NCI-H146 (cell line): ENCODE measurements around the gene NPM1.
A peak's percentile ranks its signal among the peaks of the same experiment; 100 is the strongest.
"Not testable (repeated sequence)": the region's sequence is repeated elsewhere in the genome, so short reads cannot be mapped to it uniquely, and the experiment has no call there.

Experiments used
- DNase-seq: peaks from one replicate; lab custom pipeline; 2025; lab: John Stamatoyannopoulos, UW

The NPM1 gene

DNA sequence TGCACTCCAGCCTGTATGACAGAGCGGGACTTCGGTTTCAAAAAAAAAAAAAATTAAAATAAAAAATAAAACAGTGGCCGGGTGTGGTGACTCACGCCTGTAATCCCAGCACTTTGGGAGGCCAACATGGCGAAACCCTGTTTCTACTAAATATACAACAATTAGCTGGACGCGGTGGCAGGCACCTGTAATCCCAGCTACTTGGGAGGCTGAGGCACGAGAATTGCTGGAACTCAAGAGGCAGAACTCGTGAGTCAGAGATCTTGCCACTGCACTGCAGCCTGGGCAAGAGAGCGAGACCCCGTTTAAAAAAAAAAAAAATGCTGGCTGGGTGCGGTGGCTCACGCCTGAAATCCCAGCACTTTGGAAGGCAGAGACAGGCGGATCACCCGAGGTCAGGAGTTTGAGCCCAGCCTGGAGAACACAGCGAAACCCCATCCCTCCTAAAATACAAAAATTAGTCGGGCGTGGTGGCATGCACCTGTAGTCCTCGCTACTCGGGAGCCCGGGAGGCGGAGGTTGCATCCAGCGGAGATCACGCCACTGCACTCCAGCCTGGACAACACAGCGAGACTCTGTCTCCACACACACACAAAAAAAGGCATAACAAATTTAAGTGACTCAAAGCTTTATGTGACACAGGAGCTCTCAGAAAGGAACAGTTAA is 1.5 kb upstream of the NPM1 start:
- no peak for DNase-seq

DNA sequence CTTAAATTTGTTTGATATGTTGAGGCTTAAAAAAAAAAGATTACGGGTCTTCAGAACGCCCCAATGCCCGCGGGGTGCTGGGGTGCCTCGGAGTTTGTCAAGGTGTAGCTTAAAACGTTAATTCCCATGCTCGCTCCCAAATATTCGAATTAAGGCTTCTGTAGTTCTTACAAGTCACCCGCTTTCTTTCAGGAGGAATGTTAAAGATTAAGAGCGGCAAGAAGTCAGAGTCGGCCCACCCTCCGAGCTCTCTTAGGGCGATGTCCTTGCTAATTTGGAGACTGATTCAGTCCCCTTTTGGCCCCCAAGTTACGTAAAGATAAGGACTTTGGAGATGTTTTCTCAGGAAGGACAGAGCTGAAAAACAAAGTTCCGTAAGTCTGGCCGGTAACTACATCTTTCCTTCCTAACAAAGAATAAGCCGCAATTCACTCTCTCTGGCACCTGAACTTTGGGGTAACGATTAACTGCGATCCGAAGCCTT is 746 bp upstream of the NPM1 start:
- no peak for DNase-seq

DNA sequence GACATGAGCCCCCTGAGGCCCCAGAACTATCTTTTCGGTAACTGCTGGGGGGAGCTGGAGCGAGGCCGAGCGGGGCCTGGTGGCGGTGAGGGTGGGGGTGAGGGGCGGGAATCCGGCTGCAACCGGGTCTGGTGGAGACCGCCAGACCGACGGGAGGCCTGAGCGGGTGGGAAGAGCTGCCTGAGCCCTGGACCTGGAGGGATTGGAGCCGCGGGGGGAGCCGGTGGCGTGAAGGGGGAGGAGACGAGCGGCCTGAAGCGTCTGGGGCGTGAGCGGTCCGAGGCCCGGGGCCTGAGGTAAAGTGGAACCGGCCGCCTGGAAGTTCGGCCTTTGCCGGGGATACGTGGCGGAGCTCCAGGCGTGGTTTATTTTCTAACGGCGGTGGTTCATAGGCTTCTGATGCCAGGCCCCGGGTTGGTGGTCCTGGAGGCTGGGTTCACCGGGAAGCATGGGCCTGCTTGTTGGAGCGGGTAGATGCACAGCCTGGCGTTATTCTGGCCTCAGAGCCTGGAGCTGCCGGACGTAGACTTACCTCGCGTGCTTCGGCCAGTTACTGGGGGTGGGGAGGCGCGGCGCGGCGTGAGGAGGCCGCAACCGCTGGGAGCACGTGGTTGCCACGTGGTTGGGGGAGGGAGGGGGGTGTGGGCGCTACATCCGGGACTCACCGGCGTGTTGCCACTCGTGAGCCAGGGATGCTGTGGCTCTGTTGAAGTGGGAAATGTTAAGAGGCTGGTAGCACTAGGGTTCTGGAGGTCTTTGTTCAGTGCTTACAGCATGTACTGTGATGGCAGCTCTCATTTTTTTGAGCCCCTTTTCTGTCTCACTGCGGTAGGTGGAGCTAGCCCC is 544 bp downstream of the NPM1 start:
- DNase-seq = peak; percentile 61

GRCh38 chr5:171388816-171389168 is 1.1 kb downstream of the NPM1 start:
- DNase-seq = no peak

- DNase-seq = no peak
These were observed 3.4 kb downstream of the NPM1 start for GRCh38 chr5:171390883-171391677.

- no peak for DNase-seq
These were observed 4.4 kb downstream of the NPM1 start for GRCh38 chr5:171391996-171392577.

DNA sequence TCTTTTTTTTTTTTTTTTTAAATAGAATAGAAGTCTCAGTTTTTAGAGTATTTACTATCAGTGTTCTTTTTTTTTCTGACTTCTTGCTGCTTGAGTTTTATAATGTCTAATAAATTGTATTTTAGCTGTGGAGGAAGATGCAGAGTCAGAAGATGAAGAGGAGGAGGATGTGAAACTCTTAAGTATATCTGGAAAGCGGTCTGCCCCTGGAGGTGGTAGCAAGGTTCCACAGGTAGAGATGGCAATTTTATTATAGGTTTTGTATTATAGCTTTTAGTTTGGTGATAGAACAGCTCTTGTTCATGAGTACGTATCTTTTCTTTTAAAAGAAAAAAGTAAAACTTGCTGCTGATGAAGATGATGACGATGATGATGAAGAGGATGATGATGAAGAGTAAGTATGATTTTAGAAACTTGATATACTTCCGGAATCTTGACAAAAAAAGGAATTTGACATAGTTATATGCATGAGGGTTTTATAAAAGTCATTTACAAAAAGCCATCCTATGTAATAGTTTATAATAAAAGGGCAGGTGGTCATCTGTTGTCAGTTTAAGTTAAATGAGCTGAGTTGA is 5.0 kb downstream of the NPM1 start:
- no peak for DNase-seq

DNA sequence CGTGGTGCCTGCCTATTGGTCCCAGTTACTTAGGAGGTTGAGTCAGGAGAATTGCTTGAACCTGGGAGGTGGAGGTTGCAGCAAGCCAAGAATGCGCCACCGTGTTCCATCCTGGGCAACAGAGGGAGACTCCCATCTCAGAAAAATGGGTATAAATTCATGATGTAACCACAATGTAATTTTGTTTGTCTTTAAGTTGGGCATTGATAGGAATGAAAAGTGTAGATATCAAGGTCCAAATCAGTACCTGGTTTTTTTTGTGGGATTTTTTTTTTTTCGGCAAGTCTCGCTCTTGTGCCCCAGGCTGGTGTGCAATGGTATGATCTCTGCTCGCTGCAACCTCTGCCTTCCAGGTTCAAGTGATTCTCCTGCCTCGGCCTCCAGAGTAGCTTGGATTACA is 7.4 kb downstream of the NPM1 start:
- DNase-seq = no peak

GRCh38 chr5:171396583-171396982 is 8.9 kb downstream of the NPM1 start:
- not testable (repeated sequence) for DNase-seq

GRCh38 chr5:171397190-171397589 is 9.5 kb downstream of the NPM1 start:
- no peak for DNase-seq

DNA sequence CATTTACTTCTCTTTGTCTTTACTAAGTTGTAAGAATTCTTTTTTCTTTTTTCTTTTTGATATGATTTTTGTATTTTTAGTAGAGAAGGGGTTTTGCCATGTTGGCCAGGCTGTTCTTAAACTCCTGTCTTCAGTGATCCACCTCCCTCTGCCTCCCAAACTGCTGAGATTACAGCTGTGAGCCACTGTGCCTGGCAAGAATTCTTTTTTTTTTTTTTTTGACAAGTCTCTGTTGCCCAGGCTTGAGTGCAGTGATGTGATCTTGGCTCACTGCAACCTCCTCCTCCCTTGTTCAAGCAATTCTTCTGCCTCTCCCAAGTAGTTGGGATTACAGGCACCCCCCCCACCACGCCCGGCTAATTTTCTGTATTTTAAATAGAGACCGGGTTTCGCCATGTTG is 9.9 kb downstream of the NPM1 start:
- DNase-seq = no peak

GRCh38 chr5:171398660-171399059 is 11.0 kb downstream of the NPM1 start:
- DNase-seq = not testable (repeated sequence)

GRCh38 chr5:171400169-171400568 is 12.5 kb downstream of the NPM1 start:
- DNase-seq = no peak

DNA sequence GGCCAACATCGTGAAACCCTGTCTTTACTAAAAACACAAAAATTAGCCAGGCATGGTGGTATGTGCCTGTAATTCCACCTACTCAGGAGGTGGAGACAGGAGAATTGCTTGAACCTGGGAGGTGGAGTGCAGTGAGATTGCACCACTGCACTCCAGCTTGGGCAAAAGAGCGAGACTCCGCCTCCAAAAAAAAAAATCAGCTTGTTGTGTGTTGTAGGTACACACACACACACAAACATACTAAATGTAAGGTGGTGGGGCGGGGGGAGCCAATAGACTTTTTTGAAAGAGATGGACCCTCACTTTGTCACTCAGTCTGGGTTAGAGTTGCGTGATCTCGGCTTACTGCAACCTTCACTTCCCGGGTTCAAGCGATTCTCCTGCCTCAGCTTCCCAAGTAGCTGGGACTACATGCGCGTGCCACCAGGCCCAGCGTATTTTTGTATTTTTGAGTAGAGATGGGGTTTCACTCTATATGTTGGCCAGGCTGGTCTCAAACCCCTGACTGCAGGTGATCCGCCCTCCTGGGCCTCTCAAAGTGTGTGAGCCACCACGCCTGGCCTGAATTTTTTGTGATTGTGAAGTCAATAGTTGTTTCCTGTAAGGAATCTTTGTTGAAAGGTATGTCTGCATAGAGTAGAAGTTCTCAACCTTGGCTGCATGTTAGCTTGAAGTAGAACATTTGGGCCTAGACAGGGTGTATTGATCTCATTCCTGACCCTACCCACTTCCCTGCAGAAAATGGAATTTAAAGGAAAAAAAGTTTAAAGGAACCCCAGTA is 13.7 kb downstream of the NPM1 start:
- DNase-seq = no peak

DNA sequence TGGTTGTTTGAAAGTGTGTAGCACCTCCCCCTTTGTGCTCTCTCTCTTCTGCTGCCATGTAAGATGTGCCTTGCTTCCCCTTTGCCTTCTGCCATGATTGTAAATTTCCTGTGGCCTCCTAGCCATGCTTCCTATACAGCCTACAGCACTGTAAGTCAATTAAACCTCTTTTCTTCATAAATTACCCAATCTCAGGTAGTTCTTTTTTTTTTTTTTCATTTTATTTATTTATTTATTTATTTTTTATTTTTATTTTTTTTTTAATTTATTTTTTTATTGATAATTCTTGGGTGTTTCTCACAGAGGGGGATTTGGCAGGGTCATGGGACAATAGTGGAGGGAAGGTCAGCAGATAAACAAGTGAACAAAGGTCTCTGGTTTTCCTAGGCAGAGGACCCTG is 15.1 kb downstream of the NPM1 start:
- DNase-seq = not testable (repeated sequence)

- DNase-seq = no peak
These were observed 18.0 kb downstream of the NPM1 start for GRCh38 chr5:171405615-171406014.

DNA sequence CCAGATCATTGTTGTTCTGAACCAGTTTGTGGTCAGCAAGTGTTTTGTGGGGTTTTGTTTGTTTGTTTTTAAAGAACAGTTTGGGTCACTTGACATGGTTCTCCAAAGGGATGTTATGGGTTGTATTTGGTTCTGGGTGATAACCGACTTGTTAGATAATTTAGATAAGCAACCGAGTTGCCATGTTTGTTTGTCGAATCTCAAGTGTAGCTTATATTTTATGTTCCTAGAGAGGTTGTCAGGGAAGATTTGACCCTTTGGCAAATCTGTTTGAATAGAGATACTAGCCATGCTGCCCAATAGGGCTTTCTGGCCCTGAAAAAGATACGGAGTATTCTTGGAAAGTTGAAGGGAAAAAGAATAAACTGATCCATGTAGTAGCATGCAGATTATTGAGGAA is 19.6 kb downstream of the NPM1 start:
- DNase-seq = no peak

GRCh38 chr5:171409164-171410136 is 21.8 kb downstream of the NPM1 start:
- no peak for DNase-seq

- DNase-seq = no peak
These were observed 22.5 kb downstream of the NPM1 start for GRCh38 chr5:171410181-171410580.

DNA sequence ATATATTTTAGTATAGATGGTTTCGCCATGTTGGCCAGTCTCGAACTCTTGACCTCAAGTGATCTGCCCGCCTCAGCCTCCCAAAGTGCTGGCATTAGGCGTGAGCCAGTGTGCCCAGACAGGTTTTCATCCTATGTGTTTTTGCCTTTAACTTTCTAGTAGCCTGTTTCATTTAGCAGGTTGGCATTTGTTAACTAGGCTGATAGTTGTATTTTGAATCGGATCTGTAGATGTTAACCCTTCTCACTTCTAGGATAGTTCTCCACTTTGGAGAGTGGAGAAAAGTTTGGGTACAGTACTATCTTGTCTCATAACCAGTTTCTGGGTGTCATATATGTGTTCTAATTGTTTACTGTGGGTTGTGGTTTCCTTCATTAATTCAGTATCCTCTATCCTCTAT is 24.5 kb downstream of the NPM1 start:
- no peak for DNase-seq
